Natural killer cell (primary cell): ENCODE measurements around the gene PIAS4. TPM values are rescaled to one million over a fixed set of nuclear protein-coding genes. Genes with fewer than 3 reads are reported as not detected.
A peak's percentile ranks its signal among the peaks of the same experiment; 100 is the strongest.

Experiments
- ATAC-seq, 3 donors: fragments of 150-1000 bp in 2 of 3; fragments of 200-7000 bp in 1 of 3; cut with Tn5 transposase; 1 replicate in 1 of 3; 2 replicates in 2 of 3; pipeline ENCODE4 v1.10.0; 2021; ENCODE audit warnings: mild to moderate bottlenecking in 2 of 3, moderate library complexity in 2 of 3
- DNase-seq, 2 donors: peaks; one replicate each; pipeline versions ENCODE4 v3.0.0 to v3.0.0-alpha.2; 2013 to 2021; ENCODE audit warnings: mixed read lengths in 1 of 2
- H3K27ac ChIP-seq: one replicate; pipeline ENCODE4 v1.5.1; 2013; ENCODE audit warnings: mild to moderate bottlenecking, low read length
- H3K27me3 ChIP-seq: one replicate; pipeline ENCODE4 v1.6.1; 2013; ENCODE audit warnings: low read length; ENCODE audit not compliant: control insufficient read depth, insufficient read depth
- H3K36me3 ChIP-seq: one replicate; pipeline ENCODE4 v1.6.1; 2013; ENCODE audit warnings: low read length; ENCODE audit not compliant: control insufficient read depth, insufficient read depth
- H3K4me1 ChIP-seq: one replicate; pipeline ENCODE4 v1.6.1; 2013; ENCODE audit warnings: low read length; ENCODE audit not compliant: control insufficient read depth, insufficient read depth
- H3K4me3 ChIP-seq: one replicate; pipeline ENCODE4 v1.5.1; 2013; ENCODE audit warnings: low read length
- H3K9me3 ChIP-seq: one replicate; pipeline ENCODE4 v1.6.1; 2013; ENCODE audit warnings: low read length; ENCODE audit not compliant: control insufficient read depth, insufficient read depth
- H3K27ac Mint-ChIP-seq, 2 donors: one replicate each; pipeline ENCODE4 v1.8.0; 2022; ENCODE audit warnings: mild to moderate bottlenecking in 2 of 2, mixed read lengths in 2 of 2, moderate library complexity in 1 of 2
- H3K27me3 Mint-ChIP-seq, 2 donors: one replicate each; pipeline ENCODE4 v1.8.0; 2022; ENCODE audit warnings: low read depth in 2 of 2, mixed read lengths in 2 of 2
- H3K36me3 Mint-ChIP-seq: one replicate; pipeline ENCODE4 v1.8.0; 2022; ENCODE audit warnings: mixed read lengths
- H3K4me1 Mint-ChIP-seq, 2 donors: one replicate each; pipeline ENCODE4 v1.8.0; 2022; ENCODE audit warnings: mixed read lengths in 2 of 2
- H3K4me3 Mint-ChIP-seq: one replicate; pipeline ENCODE4 v1.8.0; 2022; ENCODE audit warnings: mild to moderate bottlenecking, moderate library complexity, mixed read lengths
- H3K9me3 Mint-ChIP-seq, 2 donors: one replicate each; pipeline ENCODE4 v1.8.0; 2022; ENCODE audit warnings: mixed read lengths in 2 of 2
- CTCF ChIP-seq: fragments of 200-600 bp; IDR thresholded peaks from one replicate; pipeline ENCODE4 v1.8.0; 2022; ENCODE audit warnings: antibody characterized with exemption
- WGBS: methylation state at CpG from one replicate; pipeline ENCODE4 v1.1.7; 2013; ENCODE audit warnings: missing lambda C conversion rate; ENCODE audit not compliant: insufficient coverage; 5-methylcytosine and 5-hydroxymethylcytosine counted together
- intact Hi-C: fragments of 100-400 bp; cut with micrococcal nuclease; formaldehyde crosslinking; loops from one replicate; pipeline ENCODE4 v1.14.2; 2022
- total RNA-seq, 4 donors: library from RNA; stranded (reverse); fragments of 120-200 nt in 1 of 4; gene quantifications; one replicate each; pipeline versions ENCODE4 v1.2.3 to v1.2.4, GENCODE V29; 2013 to 2022

The PIAS4 gene
- total RNA-seq, 3 donors from 2014 or later (not counting 1 experiment from before 2014, with no cell fraction given) = 25.4 to 39.4 (median 26.8) TPM

- Mint-ChIP-seq H3K4me3 (peak overlapping the region; percentile 77), H3K36me3 (no peaks in the 10 kb centered on the region), H3K4me1 (peaks cover 10 to 60% of the 10 kb centered on the region in 2 donors), H3K27ac (peak overlapping the region; percentile 91 to 96), H3K27me3 (no peaks in the 10 kb centered on the region), H3K9me3 (no peaks in the 10 kb centered on the region)
- WGBS = 70% methylated on average over 16 of the region's 16 CpGs
- TF ChIP-seq CTCF = no peak
- Histone ChIP-seq H3K9me3 (no peaks in the 10 kb centered on the region), H3K36me3 (peaks cover 18% of the 10 kb centered on the region), H3K27me3 (no peaks in the 10 kb centered on the region), H3K27ac (peak overlapping the region; percentile 97), H3K4me1 (peaks cover 81% of the 10 kb centered on the region), H3K4me3 (peak overlapping the region; percentile 18)
- intact Hi-C loops = no loop called here
- DNase-seq = no peak
- ATAC-seq = no peak
These were observed 53.2 kb downstream of the PIAS4 start for GRCh38 chr19:4060621-4061177.

GRCh38 chr19:4061178-4061682 lies 53.7 kb downstream of the PIAS4 start:
- H3K36me3 Mint-ChIP-seq = no peaks in the 10 kb centered on the region
- H3K9me3 Mint-ChIP-seq = no peaks in the 10 kb centered on the region
- no peaks in the 10 kb centered on the region for H3K27me3 Mint-ChIP-seq
- Histone ChIP-seq H3K4me1 (peaks cover 75% of the 10 kb centered on the region), H3K4me3 (no peak overlapping the region), H3K27ac (peak overlapping the region; percentile 97), H3K27me3 (no peaks in the 10 kb centered on the region), H3K9me3 (no peaks in the 10 kb centered on the region), H3K36me3 (peaks cover 15% of the 10 kb centered on the region)
- H3K4me3 Mint-ChIP-seq = peak overlapping the region; percentile 77
- TF ChIP-seq CTCF = no peak
- DNase-seq (peak in 1 of 2 donors; percentile 59), ATAC-seq (no peak)
- H3K27ac Mint-ChIP-seq = peak overlapping the region; percentile 91 to 96
- WGBS = 56% methylated on average over 22 of the region's 23 CpGs
- intact Hi-C loops = no loop called here
- peaks cover 10 to 56% of the 10 kb centered on the region in 2 donors for H3K4me1 Mint-ChIP-seq

- peaks cover 15% of the 10 kb centered on the region for H3K36me3 ChIP-seq
- no peaks in the 10 kb centered on the region for H3K36me3 Mint-ChIP-seq
- H3K9me3 ChIP-seq = no peaks in the 10 kb centered on the region
- no peaks in the 10 kb centered on the region for H3K27me3 ChIP-seq
- H3K4me3 Mint-ChIP-seq = peak overlapping the region; percentile 88
- intact Hi-C loops = no loop called here
- no peak overlapping the region for H3K4me3 ChIP-seq
- no peak for TF ChIP-seq CTCF
- peak overlapping the region; percentile 85 for H3K27ac Mint-ChIP-seq
- no peaks in the 10 kb centered on the region for H3K9me3 Mint-ChIP-seq
- H3K27me3 Mint-ChIP-seq = no peaks in the 10 kb centered on the region
- no peak for ATAC-seq
- WGBS = 79% methylated on average over 29 of the region's 29 CpGs
- peak overlapping the region; percentile 97 for H3K27ac ChIP-seq
- peaks cover 75% of the 10 kb centered on the region for H3K4me1 ChIP-seq
- H3K4me1 Mint-ChIP-seq = peaks cover 10 to 53% of the 10 kb centered on the region in 2 donors
- DNase-seq = no peak
These were observed 54.3 kb downstream of the PIAS4 start for GRCh38 chr19:4061683-4062418.
